ENCODE results near the gene NCF2.
"Not testable (repeated sequence)": the region's sequence is repeated elsewhere in the genome, so short reads cannot be mapped to it uniquely, and the experiment has no call there.

Gene NCF2, protein sequence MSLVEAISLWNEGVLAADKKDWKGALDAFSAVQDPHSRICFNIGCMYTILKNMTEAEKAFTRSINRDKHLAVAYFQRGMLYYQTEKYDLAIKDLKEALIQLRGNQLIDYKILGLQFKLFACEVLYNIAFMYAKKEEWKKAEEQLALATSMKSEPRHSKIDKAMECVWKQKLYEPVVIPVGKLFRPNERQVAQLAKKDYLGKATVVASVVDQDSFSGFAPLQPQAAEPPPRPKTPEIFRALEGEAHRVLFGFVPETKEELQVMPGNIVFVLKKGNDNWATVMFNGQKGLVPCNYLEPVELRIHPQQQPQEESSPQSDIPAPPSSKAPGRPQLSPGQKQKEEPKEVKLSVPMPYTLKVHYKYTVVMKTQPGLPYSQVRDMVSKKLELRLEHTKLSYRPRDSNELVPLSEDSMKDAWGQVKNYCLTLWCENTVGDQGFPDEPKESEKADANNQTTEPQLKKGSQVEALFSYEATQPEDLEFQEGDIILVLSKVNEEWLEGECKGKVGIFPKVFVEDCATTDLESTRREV
- total RNA-seq = 729 to 2,802 (median 1,226) reads per million in 17 experiments

DNA sequence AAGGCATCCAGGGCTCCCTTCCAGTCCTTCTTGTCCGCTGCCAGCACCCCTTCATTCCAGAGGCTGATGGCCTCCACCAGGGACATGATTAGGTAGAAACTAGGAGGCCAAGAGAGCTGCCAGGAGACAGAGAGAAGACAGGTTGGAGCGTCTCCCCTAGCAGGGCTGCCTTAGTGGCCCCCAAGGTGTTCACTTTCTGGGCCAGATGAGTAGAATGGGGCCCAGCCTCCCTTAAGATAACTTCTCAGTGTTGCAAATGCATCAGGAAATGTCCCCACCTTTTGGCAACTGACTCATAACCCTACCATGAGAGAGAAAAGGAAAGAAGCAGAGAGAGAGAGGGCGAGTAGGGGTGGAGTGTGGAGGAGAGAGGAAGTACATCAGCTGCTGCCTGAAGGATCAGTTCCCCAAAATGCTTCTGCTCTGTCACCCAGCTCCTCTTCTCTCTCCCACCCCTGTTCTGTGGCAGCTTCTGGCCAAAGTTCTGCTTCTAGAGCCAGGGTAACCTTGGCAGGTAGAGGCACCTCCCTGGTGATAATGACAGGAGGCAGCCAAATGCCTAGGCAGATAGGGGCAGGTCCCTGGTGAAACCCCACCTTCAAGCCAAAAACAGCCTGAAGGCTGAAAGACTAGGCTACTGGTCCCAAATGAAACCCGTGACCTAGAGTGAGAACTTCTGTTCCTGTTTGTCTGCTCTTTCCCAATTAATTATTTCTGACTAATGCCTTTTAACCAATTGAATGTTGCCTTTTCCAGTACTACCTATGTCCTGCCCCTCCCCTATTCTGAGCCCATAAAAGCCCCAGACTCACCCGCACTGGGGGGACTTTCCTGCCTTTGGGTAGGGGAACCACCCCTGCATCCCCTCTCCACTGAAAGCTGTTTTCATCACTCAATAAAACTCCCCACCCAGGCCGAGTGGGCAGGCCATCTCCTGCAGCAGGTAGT, at the start of gene NCF2:
TSS of gene NCF2 (minus strand) at position 216 of the 948 bp plus-strand sequence. CDS start at position 86, 130 bp downstream.
- peak; percentile 87 to 97 (median 92) for DNase-seq

DNA sequence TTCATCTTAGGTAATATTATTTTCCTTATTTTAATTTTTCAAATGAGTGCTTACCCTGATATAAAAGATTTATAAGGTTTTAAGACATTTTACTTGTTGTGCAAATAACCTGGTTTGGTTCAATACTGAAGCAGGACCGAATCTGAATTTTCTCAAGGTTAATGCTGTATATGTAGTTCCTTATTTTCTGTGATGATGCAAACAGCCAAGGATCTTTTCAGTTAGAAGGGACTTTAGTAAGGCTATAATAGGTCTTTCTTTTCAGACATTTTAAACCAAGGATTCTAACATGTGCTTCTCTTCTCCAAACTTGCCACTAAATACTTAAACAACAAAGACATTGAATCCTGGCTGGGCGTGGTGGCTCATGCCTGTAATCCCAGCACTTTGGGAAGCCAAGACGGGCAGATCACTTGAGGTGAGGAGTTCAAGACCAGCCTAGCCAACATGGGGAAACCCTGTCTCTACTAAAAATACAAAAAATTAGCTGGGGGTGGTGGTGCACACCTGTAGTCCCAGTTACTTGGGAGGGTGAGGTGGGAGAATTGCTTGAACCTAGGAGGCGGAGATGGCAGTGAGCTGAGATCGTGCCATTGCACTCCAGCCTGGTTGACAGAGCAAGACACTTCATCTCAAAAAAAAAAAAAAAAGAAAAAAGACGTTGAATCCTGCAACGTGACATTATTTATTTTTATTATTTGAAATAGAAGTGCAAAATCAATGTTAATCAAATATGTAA, 48.6 kb upstream of the NCF2 start:
- DNase-seq = peak in 2 of 4 experiments; percentile 57 to 62

DNA sequence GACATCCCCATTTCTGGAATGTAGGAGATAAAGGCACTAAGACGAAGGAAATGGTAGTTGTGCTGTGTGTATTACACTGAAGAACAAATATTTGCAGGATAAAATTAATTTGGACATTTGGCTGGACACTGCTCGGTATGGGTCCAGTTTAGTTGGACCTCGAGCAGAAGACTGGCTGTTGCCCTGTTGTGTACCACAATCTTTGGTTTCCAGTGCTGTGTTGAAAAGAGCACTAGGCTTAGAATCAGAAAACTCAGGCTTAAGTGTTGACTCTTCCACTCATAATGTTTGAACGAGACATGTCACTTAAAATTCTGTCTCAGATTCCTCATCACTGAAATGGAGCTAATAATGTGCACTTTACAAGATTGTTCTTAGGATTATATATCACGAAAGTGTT, 46.5 kb upstream of the NCF2 start:
- no peak for DNase-seq

DNA sequence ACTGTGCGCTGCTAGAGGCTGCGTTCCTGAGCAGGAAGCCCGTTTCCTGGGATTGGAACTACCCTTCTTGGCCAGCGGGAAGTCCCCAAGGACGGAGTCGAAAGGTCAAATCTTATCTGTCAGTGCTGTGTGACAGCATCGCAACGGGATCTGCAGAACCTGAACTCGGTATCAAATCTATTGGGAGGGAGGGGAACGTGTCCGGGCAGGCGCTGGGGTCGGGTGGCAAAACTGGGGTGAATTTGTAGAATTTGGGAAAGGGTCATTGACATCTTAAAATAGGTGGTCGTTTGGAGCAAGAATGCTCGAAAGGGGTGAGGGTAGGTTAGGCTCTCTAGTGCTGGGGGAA, 46.0 kb upstream of the NCF2 start:
- DNase-seq = peak in 1 of 4 experiments; percentile 62

DNA sequence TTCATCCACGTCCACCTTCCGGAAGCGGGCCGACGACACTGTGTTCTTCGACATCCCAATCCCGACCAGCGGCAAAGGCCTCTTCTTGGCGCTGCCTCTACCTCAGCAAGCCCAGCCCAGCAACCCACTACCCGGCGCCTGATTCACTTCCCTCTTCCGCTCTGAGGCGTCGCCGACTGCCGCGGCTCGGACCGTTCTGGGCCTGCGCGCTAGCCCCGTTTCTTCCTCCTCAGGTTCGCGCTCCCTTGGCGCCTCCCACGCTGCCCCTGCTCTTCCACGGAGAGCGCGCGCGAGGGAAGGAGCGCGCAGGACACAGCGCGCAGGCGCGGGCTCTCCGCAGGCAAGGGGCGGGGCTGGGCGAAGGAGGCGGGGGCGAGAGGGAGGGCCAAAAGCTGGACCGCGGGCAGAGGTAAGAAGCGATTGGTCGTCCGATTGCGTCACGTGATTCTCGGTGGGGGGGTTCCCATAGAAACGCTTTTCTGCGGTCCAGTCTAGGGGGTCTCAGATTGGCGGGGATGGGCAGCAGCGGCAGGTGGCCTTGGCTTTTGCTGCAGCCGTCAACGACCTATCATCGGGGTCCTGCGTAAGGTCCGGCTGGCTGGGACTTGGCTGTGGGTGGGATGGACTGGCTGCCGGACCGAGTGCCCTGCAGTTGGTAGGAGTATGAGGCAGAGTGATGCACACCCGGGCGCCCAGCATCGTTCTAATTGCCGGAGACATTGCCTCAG, 45.5 kb upstream of the NCF2 start, which contains the start of gene ARPC5:
TSS of gene ARPC5 (minus strand) at position 178 of the 728 bp plus-strand sequence. CDS start at position 54, 124 bp downstream.
- DNase-seq = peak; percentile 100

DNA sequence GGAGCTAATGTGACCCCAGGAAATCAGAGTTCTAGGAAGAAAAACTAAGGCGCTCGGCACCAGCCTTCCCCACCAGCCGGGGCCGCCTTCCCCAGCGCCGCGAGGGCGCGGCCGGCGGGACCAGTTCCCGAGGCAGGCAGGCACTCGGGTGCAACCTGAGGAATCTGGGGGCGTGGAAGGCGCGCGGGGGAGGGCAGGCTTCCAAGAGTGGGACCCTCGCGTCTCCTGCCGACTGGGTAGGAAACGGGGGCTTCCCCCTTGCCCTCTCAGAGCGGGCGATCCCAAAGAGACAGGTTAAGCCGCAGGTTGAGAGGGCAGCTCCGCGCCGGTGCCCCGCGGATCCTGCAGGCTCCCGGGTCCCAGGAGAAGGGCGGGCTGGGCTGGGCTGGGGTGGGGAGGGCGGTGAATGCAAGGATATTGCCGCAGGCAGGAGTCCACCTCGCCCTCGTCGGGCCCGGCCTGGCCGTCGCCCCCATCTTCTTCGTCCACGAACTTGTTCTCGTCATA, 44.9 kb upstream of the NCF2 start:
- DNase-seq = peak; percentile 49 to 80 (median 67)

DNA sequence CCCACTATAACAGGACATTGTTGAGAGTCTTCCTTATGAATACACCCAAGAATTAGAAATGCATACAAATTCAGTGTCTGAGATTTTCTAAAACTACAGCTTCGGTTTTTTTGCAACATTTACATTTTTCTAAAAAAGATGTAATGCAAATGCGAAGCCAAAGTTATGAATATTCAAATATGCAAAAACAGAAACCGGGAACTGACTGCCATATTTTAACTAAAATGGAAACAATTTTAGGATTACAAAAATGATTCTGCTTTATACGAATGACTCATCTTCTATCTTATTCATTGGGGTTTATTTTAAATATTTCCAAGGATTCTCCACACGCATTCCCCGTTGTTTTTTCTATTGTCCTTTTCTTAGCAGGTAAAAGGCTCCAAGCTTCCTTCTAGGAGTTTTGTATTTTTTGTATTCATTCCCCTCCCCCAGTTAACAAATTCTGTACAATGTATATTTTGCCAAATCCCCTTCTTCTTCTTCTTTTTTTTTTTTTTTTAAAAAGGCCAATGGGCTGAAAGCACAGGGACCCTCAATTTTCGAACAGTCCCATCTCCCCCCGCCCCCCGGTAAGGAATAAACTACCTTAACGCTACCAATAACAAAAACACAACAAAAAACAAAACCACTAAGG, 44.3 kb upstream of the NCF2 start:
- peak in 2 of 4 experiments; percentile 47 to 59 for DNase-seq

DNA sequence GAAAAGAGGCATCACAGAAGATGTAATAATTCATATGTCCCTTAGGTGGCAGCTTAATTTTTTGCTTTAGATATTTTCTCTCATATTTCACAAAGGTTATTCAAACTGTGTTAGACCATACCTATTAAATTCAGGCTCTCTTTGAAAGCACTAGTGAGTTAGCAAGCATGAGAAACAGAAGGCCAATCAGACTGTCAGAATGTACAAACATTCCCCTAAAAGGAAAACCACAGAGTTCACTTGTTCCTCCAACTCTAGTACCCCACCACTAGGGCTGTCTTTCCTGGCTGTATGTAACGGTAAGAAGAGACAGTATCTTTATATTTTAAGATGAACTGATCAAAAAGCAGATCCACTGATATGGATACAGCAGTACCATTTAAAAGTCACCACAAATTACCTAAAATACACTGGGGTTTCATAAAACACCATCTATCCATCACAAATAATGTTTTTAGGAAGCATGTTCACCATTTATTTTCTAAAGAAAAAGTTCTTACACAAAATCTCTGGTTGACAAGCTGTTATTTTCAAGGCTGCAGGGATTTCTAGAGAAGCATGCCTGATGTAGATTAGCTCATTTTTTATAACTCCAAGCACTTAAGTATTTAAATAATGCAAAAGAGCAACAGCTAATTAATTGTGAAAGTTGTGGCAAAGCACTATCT, 43.6 kb upstream of the NCF2 start:
- DNase-seq = peak; percentile 45 to 82 (median 66)

DNA sequence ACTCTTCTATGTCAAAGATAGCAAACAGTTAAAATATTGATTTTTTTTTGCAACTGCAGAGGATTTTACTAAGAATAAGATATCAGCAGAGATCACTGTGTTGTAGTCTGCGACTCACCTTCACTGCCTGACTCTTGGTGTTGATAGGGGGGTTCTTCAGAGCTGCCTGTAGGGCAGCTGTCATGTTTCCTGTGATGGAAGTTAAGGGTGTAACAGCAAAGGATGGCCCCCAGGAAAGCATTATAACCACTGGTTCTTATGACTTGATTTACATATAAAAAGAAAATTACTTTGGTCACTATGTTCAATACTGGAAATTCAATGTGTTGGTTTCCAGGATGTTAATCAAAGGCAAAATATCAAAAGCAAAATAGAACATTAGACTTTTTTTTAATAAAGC, 42.7 kb upstream of the NCF2 start:
- no peak for DNase-seq

DNA sequence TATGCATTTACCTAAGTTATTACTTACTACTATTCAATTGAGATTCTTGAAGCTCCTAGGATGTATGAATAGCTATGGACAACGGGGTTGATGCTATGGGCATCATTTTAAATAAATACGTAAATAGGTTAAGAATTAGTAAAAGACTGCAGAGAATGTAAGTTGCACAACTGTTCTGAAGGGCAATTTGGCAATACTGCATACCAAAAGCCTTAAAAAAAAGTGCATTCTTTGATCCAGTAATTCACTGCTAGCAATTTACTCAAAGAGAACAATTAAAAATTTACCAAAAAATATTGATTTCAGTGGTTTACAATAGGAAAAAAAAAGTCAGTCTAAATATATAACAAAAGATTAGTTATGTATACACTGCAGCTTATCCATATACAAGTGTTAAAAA, 41.9 kb upstream of the NCF2 start:
- no peak for DNase-seq

DNA sequence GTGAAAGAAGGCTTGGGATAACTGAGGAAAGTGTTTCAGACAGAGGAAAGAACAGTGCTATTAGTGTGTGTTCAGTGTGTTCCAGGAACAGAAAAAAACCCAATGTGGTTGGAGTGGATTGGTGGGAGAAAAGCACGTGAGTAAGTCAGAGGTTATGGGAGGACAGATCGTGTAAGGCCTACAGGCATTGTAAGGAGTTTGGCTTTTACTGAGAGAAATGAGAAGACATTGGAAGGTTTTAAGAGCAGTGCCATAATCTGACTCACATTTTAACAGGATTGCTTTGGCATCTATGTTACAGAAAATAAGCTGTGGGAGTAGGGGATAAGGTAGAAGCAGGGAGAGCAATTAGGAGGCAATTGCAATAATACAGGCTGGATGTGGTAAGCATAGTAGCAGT, 40.5 kb upstream of the NCF2 start:
- no peak for DNase-seq

DNA sequence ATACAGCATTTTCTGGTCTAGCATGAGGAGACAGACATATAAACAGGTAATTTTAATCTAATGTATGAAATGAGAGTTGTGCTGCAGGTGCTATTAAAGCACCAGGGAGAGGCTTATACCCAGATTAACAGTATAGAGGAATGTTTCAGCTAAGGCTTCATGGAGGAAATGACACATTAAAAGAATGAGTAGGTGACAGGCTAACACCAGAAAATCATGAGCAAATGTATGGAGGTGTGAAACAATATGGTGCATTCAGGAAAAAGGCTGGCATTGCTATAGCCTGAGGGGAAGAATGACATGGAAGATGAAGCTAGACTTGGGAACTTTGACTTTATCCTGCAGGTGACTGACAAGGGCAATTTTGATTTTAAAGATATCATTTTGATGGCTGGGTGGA, 38.3 kb upstream of the NCF2 start:
- DNase-seq = no peak

DNA sequence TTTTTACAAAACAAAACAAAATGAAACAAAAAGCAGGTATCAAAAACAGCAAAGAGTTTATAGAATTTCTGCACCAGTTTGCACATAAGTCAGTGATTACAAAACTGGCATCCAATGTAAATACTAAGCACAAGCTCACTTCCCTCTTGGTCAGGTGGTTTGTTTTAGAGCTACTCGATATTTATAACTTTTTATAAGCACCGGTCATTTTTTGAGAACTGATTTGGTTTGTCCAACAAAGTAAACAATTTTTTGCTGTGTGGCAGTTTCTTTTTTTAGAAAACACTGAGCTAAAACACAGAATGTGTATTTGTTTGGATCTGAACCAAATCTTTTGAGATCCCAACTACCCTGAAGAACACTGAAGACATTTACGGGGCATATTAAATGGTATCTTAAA, 36.0 kb upstream of the NCF2 start:
- DNase-seq = peak in 3 of 4 experiments; percentile 43 to 73 (median 69)

DNA sequence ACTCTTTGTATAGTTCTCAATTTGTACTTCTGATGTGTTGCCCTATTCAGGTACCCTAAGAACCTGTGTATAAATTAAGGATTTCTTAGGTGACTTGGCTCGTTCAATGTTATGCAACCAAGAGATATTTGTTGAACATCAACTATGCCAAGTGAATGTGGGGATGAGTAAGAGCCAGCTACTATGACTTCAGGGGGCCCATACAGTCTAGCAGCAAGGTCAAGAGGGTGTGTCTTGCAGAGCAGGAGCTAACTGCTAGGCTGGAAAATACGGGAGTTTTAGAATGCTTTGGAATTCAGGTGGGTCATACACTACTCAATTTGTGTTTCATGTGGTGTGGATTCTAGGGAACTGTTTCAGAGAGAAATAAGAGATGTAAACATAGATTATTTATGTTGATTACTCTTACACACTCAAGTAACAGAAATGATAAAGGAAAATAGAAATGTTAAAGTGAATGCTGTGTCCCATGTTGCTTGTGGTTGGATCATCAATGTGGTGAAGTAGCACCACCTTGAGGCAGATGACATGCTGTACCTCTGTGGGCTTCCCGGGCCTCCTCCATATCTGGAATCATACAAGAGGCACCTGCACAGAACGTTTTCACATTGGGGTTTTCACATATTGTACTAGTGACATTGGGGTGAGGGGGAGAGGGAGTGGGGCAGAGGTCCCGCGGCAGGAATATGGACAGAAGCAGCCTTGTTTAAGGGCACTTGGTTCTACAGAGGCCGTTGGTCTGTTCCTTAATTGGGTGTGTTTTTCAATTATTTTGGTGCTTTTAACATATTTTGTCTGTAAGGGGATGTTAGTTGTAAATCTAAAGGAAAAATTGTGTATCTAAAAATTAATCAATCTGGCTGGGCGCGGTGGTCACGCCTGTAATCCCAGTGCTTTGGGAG, 32.9 kb upstream of the NCF2 start:
- DNase-seq = peak; percentile 35 to 65 (median 54)

DNA sequence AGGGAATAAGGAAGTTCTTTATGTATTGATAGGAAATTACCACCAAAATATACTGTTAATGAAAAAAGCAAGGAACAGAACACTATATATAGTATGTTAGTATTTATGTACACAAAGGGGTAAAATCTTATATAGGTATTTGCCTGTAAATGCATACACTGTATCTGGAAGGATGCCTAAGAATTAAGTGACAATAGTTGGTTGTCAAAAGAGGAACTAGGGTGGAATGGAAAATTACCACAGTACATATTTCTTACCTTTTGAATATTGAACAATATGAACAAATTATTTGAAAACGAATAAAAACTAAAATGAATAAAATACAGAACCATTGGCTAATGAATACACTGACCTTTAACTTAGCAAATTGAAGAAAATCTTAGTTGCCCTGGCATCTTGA, 31.8 kb upstream of the NCF2 start:
- no peak for DNase-seq

DNA sequence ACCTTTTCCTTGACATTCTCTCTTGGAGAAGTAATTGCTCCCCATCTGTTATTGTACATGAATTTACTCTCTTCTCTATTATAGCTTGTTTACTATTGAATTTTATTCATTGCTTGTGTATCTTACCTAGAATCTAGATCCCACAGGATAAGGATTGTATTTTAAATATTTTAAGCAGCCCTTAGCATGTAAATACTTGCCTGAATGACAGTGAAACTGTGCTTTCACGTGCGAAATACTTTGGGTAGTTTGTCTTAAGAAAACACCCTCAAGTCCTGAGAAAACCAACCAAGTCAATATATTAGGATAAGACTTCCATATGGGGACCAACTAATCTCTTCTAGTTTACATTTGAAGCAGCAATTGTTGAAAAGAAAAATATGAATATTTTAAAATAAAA, 30.1 kb upstream of the NCF2 start:
- DNase-seq = no peak

DNA sequence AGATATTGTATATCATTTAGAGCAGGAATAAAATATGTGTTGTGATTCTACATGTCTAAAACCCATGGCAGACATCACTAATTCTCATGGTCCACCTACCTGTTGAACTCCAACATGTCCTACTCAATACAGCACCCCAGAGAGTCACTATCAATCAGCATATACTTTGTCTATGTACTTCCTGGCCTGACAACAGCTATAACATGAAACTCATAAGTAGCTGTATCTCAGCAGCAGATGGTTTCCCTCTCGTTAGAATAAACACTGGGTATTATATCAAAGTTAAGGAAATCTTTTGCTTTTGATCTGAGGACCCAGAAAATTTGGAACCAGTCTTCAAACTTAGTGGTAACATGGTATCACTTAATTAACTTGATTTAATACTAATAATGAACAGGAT, 29.5 kb upstream of the NCF2 start:
- no peak for DNase-seq

DNA sequence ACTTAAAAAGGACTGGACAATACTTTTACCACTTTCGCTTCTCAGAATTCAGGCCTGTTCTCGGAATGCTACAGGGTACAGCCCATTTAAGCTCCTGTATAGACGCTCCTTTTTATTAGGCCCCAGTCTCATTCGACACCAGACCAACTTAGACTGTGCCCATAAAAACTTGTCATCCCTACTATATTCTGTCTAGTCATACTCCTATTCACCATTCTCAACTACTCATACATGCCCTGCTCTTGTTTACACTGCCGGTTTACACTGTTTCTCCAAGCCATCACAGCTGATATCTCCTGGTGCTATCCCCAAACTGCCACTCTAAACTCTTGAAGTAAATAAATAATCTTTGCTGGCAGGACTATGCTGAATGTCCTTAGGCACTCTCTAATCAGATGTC, 27.9 kb upstream of the NCF2 start:
- DNase-seq = not testable (repeated sequence)

DNA sequence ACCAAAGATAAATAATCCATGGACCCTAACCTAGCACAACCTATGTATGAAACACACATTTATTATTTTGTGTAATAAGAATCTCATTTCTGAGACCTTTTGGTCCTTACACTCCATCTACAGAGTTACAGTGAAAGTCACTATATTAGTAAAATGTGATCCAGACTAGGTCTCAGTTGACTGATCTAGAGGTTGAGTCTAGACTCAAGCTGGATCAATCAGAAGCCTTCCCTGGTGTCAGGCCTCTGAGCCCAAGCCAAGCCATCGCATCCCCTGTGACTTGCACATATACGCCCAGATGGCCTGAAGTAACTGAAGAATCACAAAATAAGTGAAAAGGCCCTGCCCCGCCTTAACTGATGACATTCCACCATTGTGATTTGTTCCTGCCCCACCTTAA, 22.7 kb upstream of the NCF2 start:
- DNase-seq = not testable (repeated sequence)
